WTC11 (cell line): ENCODE measurements around the gene CXCR5. TPM values are rescaled to one million over a fixed set of nuclear protein-coding genes. Genes with fewer than 3 reads are reported as not detected.

Experiments used
- microRNA-seq: library from miRNA; unstranded; fragments of <30 nt; microRNA quantifications from one replicate; pipeline ENCODE4 v1.2.0, GENCODE V29; 2022; ENCODE audit warnings: borderline number of aligned reads
- total RNA-seq: library from RNA; stranded (reverse); gene quantifications from 3 replicates; pipeline ENCODE4 v1.2.3, GENCODE V29; 2021

Gene CXCR5
- total RNA-seq, 1 experiment from 2014 or later, result 0.07 TPM

Small RNAs within 50 kb of the gene (microRNA-seq; reads per million reads assigned to microRNA genes)
- not detected for gene MIR4492

Other genes starting within 250 kb of the CXCR5 start
- 0.09 TPM in 1 of 3 replicates, not detected in the others for gene TREH, start 204.2 kb upstream of the CXCR5 start, total RNA-seq
- 151 to 167 TPM (median 166 TPM) in 3 replicates for gene DDX6, start 92.7 kb upstream of the CXCR5 start, total RNA-seq
- 62.1 to 65.3 TPM (median 64.7 TPM) in 3 replicates for gene BCL9L, start 42.0 kb downstream of the CXCR5 start, total RNA-seq
- gene UPK2, start 72.4 kb downstream of the CXCR5 start, total RNA-seq, result not detected in 3 replicates
- not detected in 3 replicates for gene FOXR1, start 87.9 kb downstream of the CXCR5 start, total RNA-seq
- 39.1 to 42.1 TPM (median 41.7 TPM) in 3 replicates for gene CENATAC, start 114.2 kb downstream of the CXCR5 start, total RNA-seq
- 1,349 to 1,504 TPM (median 1,464 TPM) in 3 replicates for gene RPS25, start 134.5 kb downstream of the CXCR5 start, total RNA-seq
- gene TRAPPC4, start 134.9 kb downstream of the CXCR5 start, total RNA-seq, result 65.1 to 75.7 TPM (median 65.5 TPM) in 3 replicates
- 48.6 to 57.0 TPM (median 54.5 TPM) in 3 replicates for gene SLC37A4, start 147.0 kb downstream of the CXCR5 start, total RNA-seq
- gene HYOU1, start 173.3 kb downstream of the CXCR5 start, total RNA-seq, result 212 to 276 TPM (median 218 TPM) in 3 replicates
- gene VPS11, start 183.9 kb downstream of the CXCR5 start, total RNA-seq, result 17.2 to 20.2 TPM (median 18.4 TPM) in 3 replicates
- gene HMBS, start 201.0 kb downstream of the CXCR5 start, total RNA-seq, result 55.4 to 64.4 TPM (median 62.3 TPM) in 3 replicates
- 59.6 to 64.6 TPM (median 63.5 TPM) in 3 replicates for gene DPAGT1, start 218.0 kb downstream of the CXCR5 start, total RNA-seq
- 3.4 to 6.4 TPM (median 4.4 TPM) in 3 replicates for gene C2CD2L, start 223.5 kb downstream of the CXCR5 start, total RNA-seq
- 34.0 to 37.1 TPM (median 35.4 TPM) in 3 replicates for gene HINFP, start 237.7 kb downstream of the CXCR5 start, total RNA-seq